ENCODE data around the gene SIL1.
"Not testable (repeated sequence)": the region's sequence is repeated elsewhere in the genome, so short reads cannot be mapped to it uniquely, and the experiment has no call there.

SIL1 gene

GRCh38 chr5:139025651-139026050 lies 172.5 kb downstream of the SIL1 start:
- no peak for DNase-seq (ENCODE audit: low read depth in 3 of 3)

- DNase-seq (ENCODE audit: low read depth in 3 of 3), result no peak
Measured at GRCh38 chr5:139023286-139023685, 174.9 kb downstream of the SIL1 start.

DNA sequence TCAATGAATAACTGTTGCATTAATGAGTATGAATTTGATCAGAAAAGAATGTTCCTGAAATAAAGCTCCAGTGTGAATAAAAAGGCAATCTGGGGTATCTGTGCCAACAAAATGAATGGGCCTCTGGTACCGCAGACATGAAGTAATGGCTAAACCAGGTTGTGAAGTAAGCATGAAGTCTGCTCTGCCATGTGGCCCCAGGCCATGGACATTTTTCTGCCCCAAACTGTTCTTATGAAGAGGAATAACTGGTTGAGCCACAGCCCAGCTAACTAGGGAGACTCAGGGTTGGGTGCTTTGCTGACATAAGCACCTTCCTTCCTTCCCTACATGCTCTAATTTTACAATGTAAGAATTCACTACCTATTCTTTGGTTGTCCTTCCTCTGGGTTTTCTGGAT lies 175.6 kb downstream of the SIL1 start:
- no peak for DNase-seq (ENCODE audit: low read depth in 3 of 3)

- DNase-seq (ENCODE audit: low read depth in 3 of 3), result no peak
Measured at GRCh38 chr5:139021346-139021745, 176.8 kb downstream of the SIL1 start.

GRCh38 chr5:139019880-139020279 lies 178.3 kb downstream of the SIL1 start:
- DNase-seq (ENCODE audit: low read depth in 3 of 3), result no peak

- no peak for DNase-seq (ENCODE audit: low read depth in 3 of 3)
Measured at GRCh38 chr5:139019211-139019610, 179.0 kb downstream of the SIL1 start.

GRCh38 chr5:139017624-139018023 lies 180.5 kb downstream of the SIL1 start:
- no peak for DNase-seq (ENCODE audit: low read depth in 3 of 3)

DNA sequence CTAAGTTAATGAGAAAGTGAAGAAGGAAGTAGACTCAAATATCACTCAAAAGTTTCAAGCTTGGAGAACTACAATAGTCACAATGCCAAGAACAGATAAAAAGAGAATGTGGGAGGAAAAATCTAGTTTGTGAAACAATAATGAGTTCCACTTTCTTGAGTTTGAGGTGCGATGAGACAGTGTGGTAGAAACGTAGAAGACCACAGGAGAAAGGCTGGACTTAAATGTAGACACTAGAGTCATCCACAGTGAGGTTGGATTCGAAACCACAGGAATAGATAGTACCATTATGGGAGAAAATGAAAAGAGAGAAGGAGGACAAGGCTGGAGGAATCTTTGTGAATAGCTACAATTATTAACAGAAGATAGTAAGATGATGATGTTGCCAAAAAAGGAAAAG lies 182.0 kb downstream of the SIL1 start:
- no peak for DNase-seq (ENCODE audit: low read depth in 3 of 3)

- no peak for DNase-seq (ENCODE audit: low read depth in 3 of 3)
Measured at GRCh38 chr5:139014726-139015125, 183.4 kb downstream of the SIL1 start.

- no peak for DNase-seq (ENCODE audit: low read depth in 3 of 3)
Measured at GRCh38 chr5:139012176-139012575, 186.0 kb downstream of the SIL1 start.

DNA sequence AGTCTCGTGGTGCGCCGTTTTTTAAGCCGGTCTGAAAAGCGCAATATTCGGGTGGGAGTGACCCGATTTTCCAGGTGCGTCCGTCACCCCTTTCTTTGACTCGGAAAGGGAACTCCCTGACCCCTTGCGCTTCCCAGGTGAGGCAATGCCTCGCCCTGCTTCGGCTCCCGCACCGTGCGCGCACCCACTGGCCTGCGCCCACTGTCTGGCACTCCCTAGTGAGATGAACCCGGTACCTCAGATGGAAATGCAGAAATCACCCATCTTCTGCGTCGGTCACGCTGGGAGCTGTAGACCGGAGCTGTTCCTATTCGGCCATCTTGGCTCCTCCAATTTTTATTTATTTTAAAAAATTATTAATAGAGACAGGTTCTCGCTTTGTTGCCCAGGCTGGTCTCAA lies 187.0 kb downstream of the SIL1 start:
- not testable (repeated sequence) for DNase-seq (ENCODE audit: low read depth in 3 of 3)

DNA sequence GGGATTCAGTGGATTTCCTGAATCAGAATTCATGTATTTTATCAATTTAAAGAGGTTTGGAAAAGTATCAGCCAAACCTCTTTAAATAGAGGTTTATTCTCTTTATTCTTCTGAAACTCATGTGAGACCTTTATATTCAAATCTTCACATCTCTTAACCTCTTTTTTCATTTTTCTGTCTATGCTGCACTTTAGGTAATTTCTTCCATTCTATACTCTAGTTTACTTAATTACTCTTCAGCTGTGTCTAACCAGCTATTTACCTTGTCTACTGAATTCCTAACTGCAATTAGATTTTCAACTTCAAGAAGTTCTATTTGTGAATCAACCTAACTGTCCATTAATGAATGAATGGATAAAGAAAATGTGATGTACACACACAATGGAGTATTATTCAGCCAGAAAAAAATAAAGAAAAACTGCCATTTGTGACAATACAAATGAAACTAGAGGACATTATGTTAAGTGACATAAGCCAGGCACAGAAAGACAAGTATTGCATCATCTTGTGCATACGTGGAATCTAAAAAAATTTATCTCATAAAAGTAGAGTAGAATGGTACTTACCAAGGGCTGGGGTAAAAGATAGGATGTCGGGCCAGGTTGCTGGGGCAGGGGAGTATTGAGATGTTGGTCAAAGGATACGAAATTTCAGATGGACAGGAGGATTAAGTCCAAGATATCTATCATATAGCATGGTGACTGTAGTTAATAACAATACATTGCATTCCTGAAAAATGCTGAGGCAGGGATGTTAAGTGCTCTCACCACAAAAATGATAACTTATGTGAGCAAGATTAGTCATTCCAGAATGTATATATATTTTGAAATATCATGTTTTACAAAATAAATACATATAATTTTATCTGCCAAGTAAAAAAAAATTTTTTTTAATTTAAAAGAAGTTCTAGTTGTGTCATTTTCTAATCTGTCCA lies 193.5 kb downstream of the SIL1 start:
- DNase-seq (ENCODE audit: low read depth in 3 of 3), result no peak

DNA sequence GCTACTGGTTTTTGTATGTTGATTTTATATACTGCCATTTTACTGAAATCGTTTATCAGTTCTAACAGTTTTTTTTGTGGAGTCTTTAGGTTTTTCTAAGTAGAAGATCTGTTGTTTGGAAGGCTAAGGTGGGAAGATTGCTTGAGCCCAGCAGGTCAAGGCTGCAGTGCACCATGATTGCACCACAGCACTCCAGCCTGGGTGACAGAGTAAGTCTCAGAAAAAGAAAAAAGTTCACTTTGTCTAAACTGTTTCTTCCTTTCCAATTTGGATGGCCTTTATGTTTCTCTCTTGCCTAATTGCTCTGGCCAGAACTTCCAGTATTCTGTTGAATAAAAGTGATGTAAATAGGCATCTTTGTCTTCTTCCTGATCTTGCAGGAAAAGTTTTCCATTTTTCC lies 198.5 kb downstream of the SIL1 start:
- DNase-seq (ENCODE audit: low read depth in 3 of 3), result no peak

GRCh38 chr5:138998521-138998920 lies 199.6 kb downstream of the SIL1 start:
- DNase-seq (ENCODE audit: low read depth in 3 of 3), result no peak

- no peak for DNase-seq (ENCODE audit: low read depth in 3 of 3)
Measured at GRCh38 chr5:138996120-138996519, 202.0 kb downstream of the SIL1 start.

DNA sequence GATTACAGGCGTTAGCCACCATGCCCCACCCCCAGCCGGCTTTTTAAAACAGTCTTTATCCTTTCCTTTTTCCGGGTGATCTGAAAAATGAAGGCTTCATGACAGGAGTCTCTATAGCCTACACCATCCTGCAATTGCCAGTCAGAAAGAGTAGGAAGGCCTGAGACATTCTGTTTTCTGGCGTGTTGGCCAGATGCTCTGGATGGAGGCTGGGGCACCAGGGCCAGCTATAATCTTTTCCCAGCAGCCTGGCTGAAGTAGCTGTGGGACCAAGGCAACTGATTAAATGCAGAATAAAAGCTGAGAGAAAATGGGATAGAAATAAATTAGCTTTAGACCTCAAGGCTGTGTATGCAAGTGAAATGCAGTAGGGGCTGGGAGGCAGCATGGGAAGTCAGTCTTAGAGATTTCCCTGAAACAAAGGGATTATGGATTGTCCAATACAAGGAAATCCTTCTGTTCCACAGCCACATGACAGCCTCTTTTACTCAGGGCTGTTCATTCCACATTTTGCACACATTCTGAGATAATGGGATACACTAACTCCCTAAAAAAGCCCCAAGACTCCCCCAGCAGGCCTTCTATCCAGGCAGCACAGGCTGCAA lies 207.1 kb downstream of the SIL1 start:
- no peak for DNase-seq (ENCODE audit: low read depth in 3 of 3)

GRCh38 chr5:138989720-138990119 lies 208.4 kb downstream of the SIL1 start:
- DNase-seq (ENCODE audit: low read depth in 3 of 3), result no peak

DNA sequence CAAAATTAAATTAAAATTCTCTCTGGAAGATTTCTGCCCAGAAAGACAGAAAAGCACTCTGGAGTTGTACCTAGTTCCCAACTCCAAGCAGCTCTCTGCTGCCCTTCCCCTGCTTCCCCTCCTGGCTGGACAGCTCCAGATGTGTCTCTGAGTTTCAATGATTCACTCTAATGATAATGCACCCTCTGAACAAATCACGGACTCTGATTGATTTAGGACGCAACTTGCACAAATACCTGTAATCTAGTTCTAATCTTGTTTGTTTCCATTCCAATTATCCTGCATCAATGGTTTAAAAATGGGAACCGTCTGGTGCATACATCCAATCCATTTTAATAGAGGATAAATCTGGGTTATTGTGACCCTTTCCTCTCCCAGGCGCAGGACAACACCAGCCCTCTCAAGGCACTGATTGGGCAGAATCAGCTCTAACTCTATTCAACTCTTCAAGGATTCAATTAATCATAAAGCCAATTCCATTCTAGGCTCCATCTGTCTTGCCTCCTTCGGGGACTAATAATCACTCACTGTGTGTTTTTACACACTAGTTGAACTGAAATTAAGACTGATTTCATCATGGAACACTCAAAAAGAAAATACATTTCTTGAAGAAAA lies 211.9 kb downstream of the SIL1 start:
- no peak for DNase-seq (ENCODE audit: low read depth in 3 of 3)

GRCh38 chr5:138985683-138986082 lies 212.5 kb downstream of the SIL1 start:
- no peak for DNase-seq (ENCODE audit: low read depth in 3 of 3)

GRCh38 chr5:138985256-138985655 lies 212.9 kb downstream of the SIL1 start:
- DNase-seq (ENCODE audit: low read depth in 3 of 3), result no peak

DNA sequence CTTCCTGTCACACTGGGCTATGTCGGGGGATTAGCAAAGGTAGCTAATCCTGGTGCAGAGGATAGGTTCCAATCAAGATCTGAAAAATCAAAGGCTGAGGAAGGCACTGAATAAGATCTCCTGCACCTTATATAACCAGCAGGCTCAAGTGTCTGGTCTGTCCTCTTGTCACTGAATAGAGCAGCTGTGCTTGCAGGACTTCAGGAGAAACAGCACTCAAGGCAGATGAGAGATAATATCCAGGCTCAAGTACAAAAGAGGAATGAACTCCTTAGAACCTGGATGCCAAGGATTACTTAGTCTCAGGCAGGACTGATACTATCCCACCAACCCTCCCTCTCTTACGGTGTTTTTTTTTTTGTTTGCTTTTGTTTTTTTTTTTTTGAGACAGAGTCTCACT lies 214.2 kb downstream of the SIL1 start:
- no peak for DNase-seq (ENCODE audit: low read depth in 3 of 3)

DNA sequence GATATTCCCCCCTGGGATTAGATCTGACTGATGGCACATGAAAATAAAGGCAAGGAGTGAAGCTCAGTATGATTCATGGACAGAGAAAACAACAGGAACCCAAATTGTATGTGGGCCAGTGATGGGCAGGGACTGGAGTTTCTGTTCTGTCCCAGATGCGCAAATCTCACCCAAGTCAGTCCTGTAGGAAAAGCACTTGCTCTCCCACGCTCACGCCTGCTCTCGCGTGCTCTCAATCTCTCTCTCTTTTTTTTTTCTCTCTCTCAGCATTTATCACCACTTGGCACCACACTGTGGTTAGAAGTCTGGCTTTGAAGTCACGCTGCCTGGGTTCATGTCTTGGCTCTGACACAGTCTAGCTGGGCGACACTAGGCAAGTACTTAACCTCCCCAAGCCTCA lies 216.6 kb downstream of the SIL1 start:
- no peak for DNase-seq (ENCODE audit: low read depth in 3 of 3)

- DNase-seq (ENCODE audit: low read depth in 3 of 3), result no peak
Measured at GRCh38 chr5:138981131-138981530, 217.0 kb downstream of the SIL1 start.
